Measurements from ENCODE around the gene STPG2. TPM values are rescaled to one million over a fixed set of nuclear protein-coding genes. Genes with fewer than 3 reads are reported as not detected.

STPG2 gene
- total RNA-seq, 1 experiment from 2014 or later, result 0.20 TPM

- Histone ChIP-seq H3K4me1 (ENCODE audit: insufficient read depth, low read length) (peaks cover 3% of the 10 kb centered on the region; the same call in 1 of the 2 replicates), H4K5ac (ENCODE audit: insufficient read length, low read depth, low read length) (no peak overlapping the region), H3K23me2 (ENCODE audit: insufficient read length, low read depth, low read length, poor library complexity, severe bottlenecking) (no peaks in the 10 kb centered on the region), H3K79me1 (ENCODE audit: insufficient read depth, low read depth, low read length, poor library complexity, severe bottlenecking) (no peaks in the 10 kb centered on the region), H3K27ac (ENCODE audit: insufficient read length, low read depth, low read length) (no peak overlapping the region), H2BK5ac (ENCODE audit: insufficient read length, low read length) (no peak overlapping the region), H3K79me2 (ENCODE audit: insufficient read depth, low read length) (no peaks in the 10 kb centered on the region), H3K27me3 (ENCODE audit: insufficient read depth, low read length) (no peaks in the 10 kb centered on the region), H3K23ac (ENCODE audit: insufficient read length, low read depth, low read length) (no peak overlapping the region), H3K18ac (ENCODE audit: insufficient read length, low read depth, low read length) (no peak overlapping the region), H3K9me3 (ENCODE audit: control insufficient read depth, low read depth, low read length) (no peaks in the 10 kb centered on the region), H2BK20ac (ENCODE audit: low read depth, low read length, poor library complexity, severe bottlenecking) (no peak overlapping the region), H2AFZ (ENCODE audit: low read length) (no peak overlapping the region), H2BK15ac (ENCODE audit: low read depth, low read length) (no peak overlapping the region), H2BK12ac (ENCODE audit: insufficient read length, low read depth, low read length) (no peak overlapping the region), H4K20me1 (ENCODE audit: control insufficient read depth, insufficient read depth, insufficient read length) (no peaks in the 10 kb centered on the region), H3K9ac (ENCODE audit: extremely low read depth, insufficient read length, low read length) (no peak overlapping the region), H2AK5ac (ENCODE audit: insufficient read length, low read length) (no peak overlapping the region), H3K4me2 (ENCODE audit: insufficient read depth, insufficient read length, low read length) (no peak overlapping the region), H3T11ph (ENCODE audit: low read length) (no peak overlapping the region), H2BK120ac (ENCODE audit: low read depth, low read length, poor library complexity, severe bottlenecking) (no peak overlapping the region), H4K91ac (ENCODE audit: insufficient read length, low read depth, low read length) (no peak overlapping the region), H3K4ac (ENCODE audit: low read depth, low read length) (no peak overlapping the region), H3K56ac (ENCODE audit: insufficient read length, low read depth, low read length) (no peak overlapping the region), H4K8ac (replicated peaks; ENCODE audit: insufficient read length, low read depth, low read length) (no peak overlapping the region), H3K14ac (ENCODE audit: insufficient read depth, low read length) (no peak overlapping the region)
- H3K27me3 Mint-ChIP-seq (ENCODE audit: low read depth), result no peaks in the 10 kb centered on the region
- H3K4me1 Mint-ChIP-seq, result peaks cover 18 to 26% of the 10 kb centered on the region in 2 experiments
- TF ChIP-seq CTCF (conservative IDR thresholded peaks at IDR 0.05), result no peak
- no CpG with 5 or more reads among the region's 2 CpGs for WGBS (ENCODE audit: extremely low coverage, insufficient read length, low lambda C conversion rate)
- DNase-seq, result no peak
- no peaks in the 10 kb centered on the region; a peak in 2 of 7 replicates for H3K36me3 Mint-ChIP-seq (ENCODE audit: insufficient read depth in 1 of 3, low read depth in 3 of 3)
- H3K9me3 Mint-ChIP-seq, result no peaks in the 10 kb centered on the region
- no peak overlapping the region; a peak in 1 of 5 replicates for H3K4me3 Mint-ChIP-seq
- H3K27ac Mint-ChIP-seq, result peak overlapping the region in 1 of 3 experiments; percentile 49; a peak in 1 of 7 replicates
Observed at GRCh38 chr4:98166731-98167041, 23.4 kb upstream of the STPG2 start.

Measured in H9 (cell line).